ENCODE measurements around the gene KHDC4. TPM values are rescaled to one million over a fixed set of nuclear protein-coding genes. Genes with fewer than 3 reads are reported as not detected.

The KHDC4 gene
- total and polyA plus RNA-seq, 2 experiments from 2014 or later, result 47.1 to 57.7 TPM

GRCh38 chr1:155973723-155974122 is 39.5 kb upstream of the KHDC4 start (continued):
- no peak for TF ChIP-seq ZNF462 (CRISPR knock-in tag; IDR thresholded peaks at IDR 0.05)

- Histone ChIP-seq H3K4me3 (no peak overlapping the region), H3K4me1 (ENCODE audit: insufficient read depth) (peaks cover 79% of the 10 kb centered on the region), H3K79me2 (replicated peaks; ENCODE audit: insufficient read depth) (peaks cover 94% of the 10 kb centered on the region), H3K4me2 (no peak overlapping the region), H3K36me3 (ENCODE audit: insufficient read depth) (no peaks in the 10 kb centered on the region; the same call in 1 of the 2 replicates), H4K20me1 (replicated peaks; ENCODE audit: insufficient read depth) (peaks cover 68% of the 10 kb centered on the region), H3K27me3 (ENCODE audit: insufficient read depth) (no peaks in the 10 kb centered on the region), H3K9me2 (ENCODE audit: insufficient read depth) (no peaks in the 10 kb centered on the region), H3K27ac (ENCODE audit: low read depth) (no peak overlapping the region), H3F3A (replicated peaks; ENCODE audit: low read depth) (0 out of 2 replicates have a peak, but pooled peaks cover 11% of the 10 kb centered on the region), H2AFZ (no peak overlapping the region)
- Mint-ChIP-seq H3K9me3 (no peaks in the 10 kb centered on the region), H3K27me3 (ENCODE audit: insufficient read depth, low read depth, poor library complexity) (peaks cover 23% of the 10 kb centered on the region), H3K27ac (no peak overlapping the region), H3K4me3 (no peak overlapping the region), H3K36me3 (ENCODE audit: low read depth) (peaks cover 30% of the 10 kb centered on the region), H3K4me1 (peaks cover 90% of the 10 kb centered on the region)
- ATAC-seq (no peak), DNase-seq (ENCODE audit: low spot score) (no peak)
- TF ChIP-seq STAT1 (IDR thresholded peaks at IDR 0.05; ENCODE audit: unreplicated experiment) (no peak), ZNF114 (CRISPR knock-in tag; IDR thresholded peaks at IDR 0.05) (no peak), ZNF462 (CRISPR knock-in tag; IDR thresholded peaks at IDR 0.05) (no peak), JUNB (IDR thresholded peaks at IDR 0.05; ENCODE audit: unreplicated experiment) (no peak)
Observed at GRCh38 chr1:155971910-155972809, 37.9 kb upstream of the KHDC4 start.

Measured in GM23338 (cell line).